Type B pancreatic cell (in vitro differentiated cells): Measurements from ENCODE around the gene RTKN2. TPM values are rescaled to one million over a fixed set of nuclear protein-coding genes. Genes with fewer than 3 reads are reported as not detected.

Experiments
- DNase-seq: peaks from one replicate; pipeline ENCODE4 v3.0.0; 2021; ENCODE audit warnings: mixed read lengths; ENCODE audit not compliant: unreplicated experiment; ENCODE audit errors: extremely low spot score
- H3K27ac Mint-ChIP-seq: 2 replicates; pipeline ENCODE4 v1.8.0; 2021; ENCODE audit warnings: mild to moderate bottlenecking, mixed read lengths
- H3K27me3 Mint-ChIP-seq: 2 replicates; pipeline ENCODE4 v1.8.0; 2021; ENCODE audit warnings: mixed read lengths
- H3K36me3 Mint-ChIP-seq: 2 replicates; pipeline ENCODE4 v1.8.0; 2021; ENCODE audit warnings: mixed read lengths
- H3K4me1 Mint-ChIP-seq: one replicate; pipeline ENCODE4 v1.8.0; 2021; ENCODE audit warnings: mixed read lengths; ENCODE audit not compliant: unreplicated experiment
- H3K4me3 Mint-ChIP-seq: 2 replicates; pipeline ENCODE4 v1.8.0; 2021; ENCODE audit warnings: mild to moderate bottlenecking, mixed read lengths
- H3K9me3 Mint-ChIP-seq: 2 replicates; pipeline ENCODE4 v1.8.0; 2021; ENCODE audit warnings: mixed read lengths
- CTCF ChIP-seq: fragments of 200-600 bp; sonication (generic); conservative IDR thresholded peaks from 2 replicates; pipeline ENCODE4 v1.5.0; 2021; ENCODE audit warnings: antibody characterized with exemption, mild to moderate bottlenecking
- total RNA-seq: library from RNA; stranded (reverse); gene quantifications from 2 replicates; pipeline ENCODE4 v1.2.1, GENCODE V29; 2021; ENCODE audit warnings: low replicate concordance

Gene RTKN2
- total RNA-seq, 1 donor from 2014 or later, result 10.0 TPM

DNA sequence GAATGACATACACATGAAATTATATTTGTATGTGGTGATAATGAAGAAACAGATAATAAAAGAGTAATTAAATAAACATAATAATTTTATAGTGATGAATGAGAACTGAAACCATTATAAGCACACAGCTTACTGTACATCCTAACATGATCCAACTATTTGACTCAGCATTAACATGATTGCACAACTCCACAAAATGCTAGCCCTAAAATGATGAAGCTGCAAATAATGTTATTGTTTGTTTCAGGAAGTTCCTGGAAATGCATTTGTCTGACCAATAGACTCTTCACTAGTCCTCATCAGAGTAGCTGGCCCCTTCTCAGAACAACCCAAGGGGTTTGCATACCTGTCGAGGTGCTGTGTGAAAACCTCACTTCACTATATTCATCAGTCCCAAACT is 115.5 kb downstream of the RTKN2 start:
- Mint-ChIP-seq H3K27me3 (no peaks in the 10 kb centered on the region), H3K36me3 (no peaks in the 10 kb centered on the region), H3K4me1 (no peaks in the 10 kb centered on the region), H3K27ac (no peak overlapping the region), H3K9me3 (no peaks in the 10 kb centered on the region), H3K4me3 (no peak overlapping the region)
- DNase-seq, result no peak
- no peak for TF ChIP-seq CTCF

DNA sequence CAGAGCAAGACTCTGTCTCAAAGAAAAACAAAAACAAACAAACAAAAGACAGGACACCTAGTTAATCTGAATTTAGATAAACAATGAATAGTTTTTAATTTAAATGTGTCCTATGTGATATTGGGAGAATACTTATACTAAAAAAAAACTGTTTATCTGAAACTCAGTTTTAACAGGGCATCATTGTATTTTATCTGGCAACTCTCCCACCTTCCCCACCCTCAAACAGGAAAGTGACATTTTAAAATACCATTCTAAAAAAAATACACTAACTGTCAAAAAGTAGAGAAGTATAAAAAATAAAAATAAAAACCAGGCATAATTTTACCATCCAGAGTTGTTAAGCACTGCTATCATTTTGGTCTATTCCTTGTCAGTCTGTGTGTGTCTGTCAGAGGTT is 119.0 kb downstream of the RTKN2 start:
- Mint-ChIP-seq H3K36me3 (no peaks in the 10 kb centered on the region), H3K27ac (no peak overlapping the region), H3K4me3 (no peak overlapping the region), H3K9me3 (no peaks in the 10 kb centered on the region), H3K27me3 (no peaks in the 10 kb centered on the region), H3K4me1 (no peaks in the 10 kb centered on the region)
- no peak for DNase-seq
- TF ChIP-seq CTCF, result no peak

DNA sequence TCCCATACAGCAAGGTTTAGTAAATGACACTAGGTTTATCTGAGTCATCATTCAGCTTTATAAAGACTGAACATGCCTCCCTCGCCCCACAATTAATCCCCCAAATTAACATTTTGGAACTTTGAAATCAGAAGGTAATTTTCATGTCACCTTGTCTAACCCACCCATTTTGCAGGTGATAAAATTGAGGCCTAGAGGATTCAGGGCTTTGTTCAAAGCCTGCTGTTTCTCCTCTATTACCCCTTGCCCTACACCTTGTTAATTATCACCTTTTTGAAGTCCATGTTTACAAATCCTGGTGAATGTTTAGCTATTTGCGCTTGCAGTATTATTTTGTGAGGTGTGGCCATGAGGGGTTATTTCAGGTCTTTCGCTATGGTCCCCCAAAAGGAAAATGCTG is 120.5 kb downstream of the RTKN2 start:
- Mint-ChIP-seq H3K36me3 (no peaks in the 10 kb centered on the region), H3K27me3 (no peaks in the 10 kb centered on the region), H3K4me3 (no peak overlapping the region), H3K27ac (no peak overlapping the region), H3K4me1 (no peaks in the 10 kb centered on the region), H3K9me3 (peaks cover 5% of the 10 kb centered on the region)
- TF ChIP-seq CTCF, result no peak
- no peak for DNase-seq

GRCh38 chr10:62147425-62147824 is 121.2 kb downstream of the RTKN2 start:
- Mint-ChIP-seq H3K36me3 (no peaks in the 10 kb centered on the region), H3K4me3 (no peak overlapping the region), H3K27me3 (no peaks in the 10 kb centered on the region), H3K9me3 (peaks cover 8% of the 10 kb centered on the region), H3K27ac (no peak overlapping the region), H3K4me1 (no peaks in the 10 kb centered on the region)
- no peak for DNase-seq
- no peak for TF ChIP-seq CTCF

- H3K27me3 Mint-ChIP-seq, result no peaks in the 10 kb centered on the region
- no peak overlapping the region for H3K4me3 Mint-ChIP-seq
- DNase-seq, result no peak
- H3K9me3 Mint-ChIP-seq, result peaks cover 5% of the 10 kb centered on the region
- no peak for TF ChIP-seq CTCF
- no peaks in the 10 kb centered on the region for H3K4me1 Mint-ChIP-seq
- H3K36me3 Mint-ChIP-seq, result no peaks in the 10 kb centered on the region
- no peak overlapping the region for H3K27ac Mint-ChIP-seq
Observed at GRCh38 chr10:62136931-62137330, 131.7 kb downstream of the RTKN2 start.

DNA sequence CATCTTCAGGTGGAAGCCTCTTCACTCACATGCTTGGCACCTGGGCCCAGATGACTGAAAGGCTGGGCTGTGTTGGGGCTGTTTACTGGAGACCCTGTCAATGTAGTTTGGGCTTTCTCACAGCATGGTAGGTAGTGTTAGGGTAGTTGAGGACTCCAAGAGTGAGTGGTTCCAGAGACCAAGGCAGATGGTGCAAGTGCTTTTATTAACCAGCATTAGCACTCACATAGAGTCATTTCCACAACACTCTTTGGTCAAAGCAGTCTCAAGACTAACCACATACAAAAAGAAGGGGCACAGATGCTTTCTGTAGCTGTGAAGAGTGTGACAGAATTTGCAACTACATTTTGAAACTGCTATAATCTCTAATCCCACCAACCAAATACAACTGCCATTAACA is 135.0 kb downstream of the RTKN2 start:
- H3K27me3 Mint-ChIP-seq, result no peaks in the 10 kb centered on the region
- peaks cover 9% of the 10 kb centered on the region for H3K9me3 Mint-ChIP-seq
- TF ChIP-seq CTCF, result no peak
- no peaks in the 10 kb centered on the region for H3K36me3 Mint-ChIP-seq
- H3K4me3 Mint-ChIP-seq, result no peak overlapping the region
- DNase-seq, result no peak
- no peaks in the 10 kb centered on the region for H3K4me1 Mint-ChIP-seq
- H3K27ac Mint-ChIP-seq, result no peak overlapping the region
